Natural killer cell (primary cell): ENCODE data around the gene RARRES1. TPM values are rescaled to one million over a fixed set of nuclear protein-coding genes. Genes with fewer than 3 reads are reported as not detected.

Experiments used
- ATAC-seq, 3 donors: fragments of 150-1000 bp in 2 of 3; fragments of 200-7000 bp in 1 of 3; cut with Tn5 transposase; 1 replicate in 1 of 3; 2 replicates in 2 of 3; pipeline ENCODE4 v1.10.0; 2021; ENCODE audit warnings: mild to moderate bottlenecking in 2 of 3, moderate library complexity in 2 of 3
- DNase-seq, 2 donors: peaks; one replicate each; pipeline versions ENCODE4 v3.0.0 to v3.0.0-alpha.2; 2013 to 2021; ENCODE audit warnings: mixed read lengths in 1 of 2
- H3K27ac ChIP-seq: one replicate; pipeline ENCODE4 v1.5.1; 2013; ENCODE audit warnings: mild to moderate bottlenecking, low read length
- H3K27me3 ChIP-seq: one replicate; pipeline ENCODE4 v1.6.1; 2013; ENCODE audit warnings: low read length; ENCODE audit not compliant: control insufficient read depth, insufficient read depth
- H3K36me3 ChIP-seq: one replicate; pipeline ENCODE4 v1.6.1; 2013; ENCODE audit warnings: low read length; ENCODE audit not compliant: control insufficient read depth, insufficient read depth
- H3K4me1 ChIP-seq: one replicate; pipeline ENCODE4 v1.6.1; 2013; ENCODE audit warnings: low read length; ENCODE audit not compliant: control insufficient read depth, insufficient read depth
- H3K4me3 ChIP-seq: one replicate; pipeline ENCODE4 v1.5.1; 2013; ENCODE audit warnings: low read length
- H3K9me3 ChIP-seq: one replicate; pipeline ENCODE4 v1.6.1; 2013; ENCODE audit warnings: low read length; ENCODE audit not compliant: control insufficient read depth, insufficient read depth
- H3K27ac Mint-ChIP-seq, 2 donors: one replicate each; pipeline ENCODE4 v1.8.0; 2022; ENCODE audit warnings: mild to moderate bottlenecking in 2 of 2, mixed read lengths in 2 of 2, moderate library complexity in 1 of 2
- H3K27me3 Mint-ChIP-seq, 2 donors: one replicate each; pipeline ENCODE4 v1.8.0; 2022; ENCODE audit warnings: low read depth in 2 of 2, mixed read lengths in 2 of 2
- H3K36me3 Mint-ChIP-seq: one replicate; pipeline ENCODE4 v1.8.0; 2022; ENCODE audit warnings: mixed read lengths
- H3K4me1 Mint-ChIP-seq, 2 donors: one replicate each; pipeline ENCODE4 v1.8.0; 2022; ENCODE audit warnings: mixed read lengths in 2 of 2
- H3K4me3 Mint-ChIP-seq: one replicate; pipeline ENCODE4 v1.8.0; 2022; ENCODE audit warnings: mild to moderate bottlenecking, moderate library complexity, mixed read lengths
- H3K9me3 Mint-ChIP-seq, 2 donors: one replicate each; pipeline ENCODE4 v1.8.0; 2022; ENCODE audit warnings: mixed read lengths in 2 of 2
- WGBS: methylation state at CpG from one replicate; pipeline ENCODE4 v1.1.7; 2013; ENCODE audit warnings: missing lambda C conversion rate; ENCODE audit not compliant: insufficient coverage; 5-methylcytosine and 5-hydroxymethylcytosine counted together
- intact Hi-C: fragments of 100-400 bp; cut with micrococcal nuclease; formaldehyde crosslinking; loops from one replicate; pipeline ENCODE4 v1.14.2; 2022
- total RNA-seq, 4 donors: library from RNA; stranded (reverse); fragments of 120-200 nt in 1 of 4; gene quantifications; one replicate each; pipeline versions ENCODE4 v1.2.3 to v1.2.4, GENCODE V29; 2013 to 2022
- TF ChIP-seq, protein P1 (sequence below): fragments of 200-600 bp; IDR thresholded peaks from one replicate; pipeline ENCODE4 v1.8.0; 2022; ENCODE audit warnings: antibody characterized with exemption

Gene RARRES1
- total RNA-seq, 3 donors from 2014 or later (not counting 1 experiment from before 2014, with no cell fraction given), result not detected

DNA sequence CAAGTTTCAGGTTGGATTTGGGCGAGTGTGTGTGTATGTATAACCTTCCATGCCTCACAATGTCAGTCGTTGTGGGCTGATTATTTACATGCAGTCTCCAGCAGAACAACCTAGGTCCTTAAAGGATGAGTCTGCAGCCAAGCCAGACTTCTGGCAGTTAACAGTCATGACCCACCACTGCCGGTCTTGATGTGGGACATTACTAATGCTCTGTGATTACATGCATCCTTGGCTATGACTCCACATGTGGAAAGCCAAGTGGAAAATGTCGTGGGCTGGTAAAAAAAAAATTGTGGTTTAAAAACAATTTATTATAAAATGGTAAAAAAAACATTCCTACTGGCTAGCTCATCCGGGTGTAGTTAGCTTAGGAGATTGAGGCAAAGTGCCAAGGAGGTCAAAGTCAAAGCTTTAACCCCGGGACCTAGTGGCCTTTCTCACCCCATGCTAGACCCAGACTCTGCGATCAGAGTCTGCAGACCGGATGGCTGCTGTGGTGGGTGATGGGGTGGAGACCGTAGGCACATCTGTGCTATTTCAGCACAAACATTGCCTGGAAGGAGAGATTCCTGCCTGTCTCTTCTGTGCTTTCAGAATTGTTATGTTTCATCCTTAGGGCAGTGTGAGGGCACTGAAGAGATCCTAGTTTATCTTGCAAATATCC, 6.8 kb downstream of the RARRES1 start:
- WGBS, result 86% methylated on average over 8 of the region's 9 CpGs
- no peaks in the 10 kb centered on the region for H3K27me3 Mint-ChIP-seq
- no peak for DNase-seq
- no peak overlapping the region for H3K27ac Mint-ChIP-seq
- peaks cover 15 to 19% of the 10 kb centered on the region in 2 donors for H3K4me1 Mint-ChIP-seq
- Histone ChIP-seq H3K4me3 (no peak overlapping the region), H3K4me1 (peaks cover 4% of the 10 kb centered on the region), H3K27ac (no peak overlapping the region), H3K27me3 (no peaks in the 10 kb centered on the region), H3K36me3 (no peaks in the 10 kb centered on the region), H3K9me3 (no peaks in the 10 kb centered on the region)
- H3K9me3 Mint-ChIP-seq, result no peaks in the 10 kb centered on the region
- intact Hi-C loops, result no loop called here
- TF ChIP-seq, protein P1, sequence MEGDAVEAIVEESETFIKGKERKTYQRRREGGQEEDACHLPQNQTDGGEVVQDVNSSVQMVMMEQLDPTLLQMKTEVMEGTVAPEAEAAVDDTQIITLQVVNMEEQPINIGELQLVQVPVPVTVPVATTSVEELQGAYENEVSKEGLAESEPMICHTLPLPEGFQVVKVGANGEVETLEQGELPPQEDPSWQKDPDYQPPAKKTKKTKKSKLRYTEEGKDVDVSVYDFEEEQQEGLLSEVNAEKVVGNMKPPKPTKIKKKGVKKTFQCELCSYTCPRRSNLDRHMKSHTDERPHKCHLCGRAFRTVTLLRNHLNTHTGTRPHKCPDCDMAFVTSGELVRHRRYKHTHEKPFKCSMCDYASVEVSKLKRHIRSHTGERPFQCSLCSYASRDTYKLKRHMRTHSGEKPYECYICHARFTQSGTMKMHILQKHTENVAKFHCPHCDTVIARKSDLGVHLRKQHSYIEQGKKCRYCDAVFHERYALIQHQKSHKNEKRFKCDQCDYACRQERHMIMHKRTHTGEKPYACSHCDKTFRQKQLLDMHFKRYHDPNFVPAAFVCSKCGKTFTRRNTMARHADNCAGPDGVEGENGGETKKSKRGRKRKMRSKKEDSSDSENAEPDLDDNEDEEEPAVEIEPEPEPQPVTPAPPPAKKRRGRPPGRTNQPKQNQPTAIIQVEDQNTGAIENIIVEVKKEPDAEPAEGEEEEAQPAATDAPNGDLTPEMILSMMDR, result no peak
- no peaks in the 10 kb centered on the region for H3K36me3 Mint-ChIP-seq
- no peak overlapping the region for H3K4me3 Mint-ChIP-seq
- no peak for ATAC-seq

DNA sequence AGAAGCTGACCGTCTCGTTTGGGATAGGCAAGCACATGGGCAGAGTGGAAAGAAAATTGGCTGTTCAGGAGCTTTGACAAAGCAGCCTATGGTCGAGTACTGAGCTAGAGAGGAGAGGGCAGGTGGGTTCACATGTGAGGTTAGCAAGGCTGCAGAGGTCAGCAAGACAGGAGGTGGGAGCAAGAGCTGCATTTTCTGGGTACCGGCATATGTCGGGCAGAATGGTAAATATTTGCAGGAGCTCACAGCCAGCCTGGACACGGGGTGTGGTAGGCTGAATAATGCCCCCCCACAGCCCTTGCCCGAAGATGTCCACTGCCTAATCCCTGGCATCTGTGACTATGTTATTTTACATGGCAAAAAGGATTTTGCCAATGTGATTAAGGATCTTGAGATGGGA, 8.3 kb downstream of the RARRES1 start:
- Mint-ChIP-seq H3K27me3 (no peaks in the 10 kb centered on the region), H3K4me3 (no peak overlapping the region), H3K9me3 (no peaks in the 10 kb centered on the region), H3K36me3 (no peaks in the 10 kb centered on the region), H3K27ac (peak overlapping the region in 1 of 2 donors; percentile 52), H3K4me1 (peaks cover 15 to 19% of the 10 kb centered on the region in 2 donors)
- WGBS, result 95% methylated on average over 7 of the region's 7 CpGs
- intact Hi-C loops, result no loop called here
- TF ChIP-seq, protein P1, result no peak
- no peaks in the 10 kb centered on the region for H3K9me3 ChIP-seq
- DNase-seq (no peak), ATAC-seq (no peak)
- no peak overlapping the region for H3K27ac ChIP-seq
- no peaks in the 10 kb centered on the region for H3K27me3 ChIP-seq
- H3K36me3 ChIP-seq, result no peaks in the 10 kb centered on the region
- H3K4me3 ChIP-seq, result no peak overlapping the region
- H3K4me1 ChIP-seq, result peaks cover 4% of the 10 kb centered on the region

DNA sequence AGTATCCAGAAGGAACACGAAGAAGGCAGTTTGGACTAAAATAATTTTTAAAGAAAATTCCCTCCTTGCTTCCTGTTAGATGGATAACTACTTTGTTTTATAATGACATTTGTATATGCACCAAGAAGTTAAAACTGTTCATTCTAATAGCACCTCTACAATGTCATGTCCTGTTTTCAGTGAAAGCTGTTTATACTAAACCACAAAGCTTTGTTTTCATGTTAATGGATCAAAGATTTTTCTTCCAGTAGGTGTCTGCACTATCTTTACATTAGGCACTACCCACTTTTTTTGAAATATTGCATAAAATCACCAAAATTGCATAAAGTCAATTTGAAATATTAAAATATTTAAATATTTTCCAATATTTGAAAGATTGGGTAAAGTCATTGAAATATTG, 10.1 kb downstream of the RARRES1 start:
- Mint-ChIP-seq H3K4me1 (peaks cover 6 to 16% of the 10 kb centered on the region in 2 donors), H3K36me3 (no peaks in the 10 kb centered on the region), H3K9me3 (no peaks in the 10 kb centered on the region), H3K4me3 (no peak overlapping the region), H3K27ac (no peak overlapping the region), H3K27me3 (no peaks in the 10 kb centered on the region)
- Histone ChIP-seq H3K27me3 (no peaks in the 10 kb centered on the region), H3K4me1 (peaks cover 4% of the 10 kb centered on the region), H3K36me3 (no peaks in the 10 kb centered on the region), H3K27ac (no peak overlapping the region), H3K4me3 (no peak overlapping the region), H3K9me3 (no peaks in the 10 kb centered on the region)
- no peak for ATAC-seq
- no peak for DNase-seq
- TF ChIP-seq, protein P1, result no peak
- intact Hi-C loops, result no loop called here
- WGBS, result no CpG with 5 or more reads among the region's 1 CpG
